HepG2 (cell line): ENCODE results near the gene MYOF. TPM values are rescaled to one million over a fixed set of nuclear protein-coding genes. Genes with fewer than 3 reads are reported as not detected.

ENCODE experiments used
- ATAC-seq: fragments of 200-7000 bp; cut with Tn5 transposase; 3 replicates; pipeline ENCODE4 v1.9.1; 2020; ENCODE audit warnings: mild to moderate bottlenecking, moderate library complexity
- BruUV-seq: library from RNA; stranded (reverse); fragments of 400-500 nt; replicated peaks from 2 replicates; lab custom pipeline; 2021; lab: Mats Ljungman, UMichigan
- CTCF ChIA-PET: fragments of 300-600 bp; formaldehyde crosslinking; extraction: SDS; loops from one replicate; lab custom pipeline; 2021; ENCODE audit warnings: low total read pairs, inconsistent platforms, low intra/inter-chr PET ratio; lab: Yijun Ruan, JAX
- POLR2A ChIA-PET: fragments of 350-600 bp; sonication (Branson Sonifier 250); formaldehyde crosslinking; loops from one replicate; lab custom pipeline; 2020; ENCODE audit warnings: antibody characterized with exemption, inconsistent platforms; lab: Yijun Ruan, JAX
- DNase-seq: peaks from one replicate; pipeline ENCODE4 v3.0.0-alpha.2; 2015; ENCODE audit warnings: low spot score
- FAIRE-seq: peaks from 3 replicates; lab custom pipeline; 2011; peaks lifted over from hg19 to GRCh38; lab: Jason Lieb, UNC
- H2AFZ ChIP-seq: one replicate; pipeline ENCODE4 v1.6.1; 2011; ENCODE audit warnings: low read length, inconsistent platforms
- H3K27ac ChIP-seq: fragments of 300-600 bp; 3 replicates; pipeline ENCODE4 v1.8.0; 2011; ENCODE audit warnings: mixed run types, mild to moderate bottlenecking, mixed read lengths, low read length, inconsistent platforms; ENCODE audit not compliant: insufficient read depth; ENCODE audit errors: extremely low read length
- H3K27me3 ChIP-seq, 2 experiments: fragments of 200-600 bp in 1 of 2; 2 replicates in 1 of 2; 3 replicates in 1 of 2; pipeline versions ENCODE4 v1.6.0 to v1.8.0; 2011; ENCODE audit warnings: low read length in 2 of 2, mild to moderate bottlenecking in 2 of 2, moderate library complexity in 2 of 2, inconsistent platforms in 1 of 2; ENCODE audit not compliant: insufficient read depth in 2 of 2, control insufficient read depth in 1 of 2
- H3K36me3 ChIP-seq, 2 experiments: fragments of 200-600 bp in 1 of 2; replicated peaks in 1 of 2; 2 replicates in 1 of 2; 3 replicates in 1 of 2; pipeline versions ENCODE4 v1.5.1 to v1.8.0; 2011; ENCODE audit warnings: low read length in 2 of 2, inconsistent platforms in 1 of 2; ENCODE audit not compliant: insufficient read depth in 2 of 2, control insufficient read depth in 1 of 2
- H3K4me1 ChIP-seq: 2 replicates; pipeline ENCODE4 v1.5.1; 2012; ENCODE audit warnings: low read length, inconsistent platforms; ENCODE audit not compliant: insufficient read depth
- H3K4me2 ChIP-seq: 2 replicates; pipeline ENCODE4 v1.6.0; 2011; ENCODE audit warnings: low read depth, low read length, inconsistent platforms
- H3K4me3 ChIP-seq, 3 experiments: fragments of 200-600 bp in 1 of 3; sonication (generic), shearing (Covaris generic) in 1 of 3; replicated peaks in 1 of 3; 2 replicates each; pipeline ENCODE4 v1.5.1; 2011 to 2016; ENCODE audit warnings: low read length in 3 of 3, inconsistent platforms in 2 of 3, low read depth in 2 of 3, mild to moderate bottlenecking in 2 of 3, control low read depth in 1 of 3, mixed read lengths in 1 of 3; ENCODE audit not compliant: insufficient read depth in 1 of 3
- H3K79me2 ChIP-seq: one replicate; pipeline ENCODE4 v1.6.1; 2011; ENCODE audit warnings: low read length, inconsistent platforms; ENCODE audit not compliant: insufficient read depth
- H3K9ac ChIP-seq: 2 replicates; pipeline ENCODE4 v1.6.0; 2011; ENCODE audit warnings: mild to moderate bottlenecking, low read depth, low read length, inconsistent platforms; ENCODE audit not compliant: insufficient read depth
- H3K9me3 ChIP-seq: 2 replicates; pipeline ENCODE4 v1.5.1; 2012; ENCODE audit warnings: mild to moderate bottlenecking, low read length
- H4K20me1 ChIP-seq: 2 replicates; pipeline ENCODE4 v1.6.0; 2011; ENCODE audit warnings: inconsistent platforms, mild to moderate bottlenecking, low read length, moderate library complexity; ENCODE audit not compliant: insufficient read depth
- CEBPB ChIP-seq: IDR thresholded peaks from 2 replicates; pipeline ENCODE4 v1.6.1; 2011; ENCODE audit warnings: low read depth, low read length, improper control_type of control experiment, borderline replicate concordance
- KDM3A ChIP-seq: IDR thresholded peaks from 2 replicates; pipeline ENCODE4 v1.6.1; 2018; ENCODE audit warnings: low read depth, missing compliant biosample characterization
- MEIS2 ChIP-seq: sonication (generic); formaldehyde crosslinking; IDR thresholded peaks from 2 replicates; pipeline ENCODE4 v1.9.0; 2021; ENCODE audit warnings: mild to moderate bottlenecking, missing genetic modification reagents
- SALL2 ChIP-seq: sonication (generic); formaldehyde crosslinking; IDR thresholded peaks from 2 replicates; pipeline ENCODE4 v1.8.1; 2023; ENCODE audit warnings: mild to moderate bottlenecking, missing genetic modification reagents, inconsistent platforms
- UBTF ChIP-seq: sonication (generic); formaldehyde crosslinking; IDR thresholded peaks from 2 replicates; pipeline ENCODE4 v1.4.0; 2020; ENCODE audit warnings: mild to moderate bottlenecking, missing genetic modification reagents
- USF2 ChIP-seq, 2 experiments: sonication (generic) in 1 of 2; formaldehyde crosslinking in 1 of 2; IDR thresholded peaks; 2 replicates each; pipeline versions ENCODE4 v1.5.1 to v1.6.1; 2011 to 2020; ENCODE audit warnings: borderline replicate concordance in 1 of 2, low read depth in 1 of 2, low read length in 1 of 2, mild to moderate bottlenecking in 1 of 2, missing genetic modification reagents in 1 of 2, moderate library complexity in 1 of 2
- ZNF317 ChIP-seq: sonication (generic); formaldehyde crosslinking; IDR thresholded peaks from 2 replicates; pipeline ENCODE4 v1.5.0; 2020; ENCODE audit warnings: mild to moderate bottlenecking, missing genetic modification reagents
- ZNF326 ChIP-seq: sonication (generic); formaldehyde crosslinking; IDR thresholded peaks from 2 replicates; pipeline ENCODE4 v1.4.0; 2020; ENCODE audit warnings: missing genetic modification reagents, borderline replicate concordance
- ZNF329 ChIP-seq: sonication (generic); formaldehyde crosslinking; IDR thresholded peaks from 2 replicates; pipeline ENCODE4 v1.9.0; 2021; ENCODE audit warnings: low read depth, mild to moderate bottlenecking, missing genetic modification reagents
- ZNF646 ChIP-seq: sonication (generic); formaldehyde crosslinking; IDR thresholded peaks from 2 replicates; pipeline ENCODE4 v1.9.0; 2021; ENCODE audit warnings: mild to moderate bottlenecking, missing genetic modification reagents
- WGBS: methylation state at CpG from one replicate; pipeline ENCODE4 v1.1.6; 2017; ENCODE audit warnings: low lambda C conversion rate; 5-methylcytosine and 5-hydroxymethylcytosine counted together
- in situ Hi-C: cut with HindIII; loops from 2 replicates; pipeline ENCODE4 v1.10.0; 2017; ENCODE audit warnings: low pct_unique_long_range_greater_than_20kb; ENCODE audit not compliant: extremely low pct_ligation_motif_present
- intact Hi-C: fragments of 100-400 bp; cut with micrococcal nuclease; formaldehyde crosslinking; loops from one replicate; pipeline ENCODE4 v1.10.0; 2022; ENCODE audit not compliant: unreplicated experiment
- polyA plus RNA-seq, 8 experiments: library from polyadenylated mRNA; depleted of rRNA in 3 of 8; stranded (reverse) in 7 of 8; unstranded in 1 of 8; fragments of >200 nt; fragmentation: Illumina TruSeq in 4 of 8; extraction: Trizol in 4 of 8; gene quantifications; 2 replicates each; pipeline versions ENCODE4 v1.2.1 to v1.2.3, GENCODE V29; 2011 to 2016; ENCODE audit warnings: low read depth in 4 of 8, missing spikeins in 1 of 8, mixed read lengths in 1 of 8; ENCODE audit not compliant: insufficient read depth in 1 of 8
- total RNA-seq, 5 experiments: library from RNA; depleted of rRNA; stranded (reverse); fragments of >200 nt; fragmentation: Illumina TruSeq; extraction: Trizol; gene quantifications; 2 replicates each; pipeline ENCODE4 v1.2.3, GENCODE V29; 2016; ENCODE audit warnings: low read depth in 1 of 5

MYOF gene
- total and polyA plus RNA-seq, 2 of the 13 experiments (the other 11 are each of a cell fraction or from before 2014, with no cell fraction given): 0.18 to 0.42 TPM

GRCh38 chr10:93346108-93346507 is 136.0 kb downstream of the MYOF start (continued):
- no peak for TF ChIP-seq SALL2

- no peaks in the 10 kb centered on the region for H3K27me3 ChIP-seq
- no peak overlapping the region for H3K9ac ChIP-seq
- H3K4me1 ChIP-seq: no peaks in the 10 kb centered on the region
- H2AFZ ChIP-seq: no peak overlapping the region
- H3K4me2 ChIP-seq: no peak overlapping the region
- POLR2A ChIA-PET: no interaction called here
- FAIRE-seq (no peak), ATAC-seq (no peak), DNase-seq (no peak)
- no peaks in the 10 kb centered on the region for H3K36me3 ChIP-seq
- H3K79me2 ChIP-seq: no peaks in the 10 kb centered on the region
- no peak overlapping the region for H3K27ac ChIP-seq
- no peak overlapping the region for H3K4me3 ChIP-seq
- no peaks in the 10 kb centered on the region for H3K9me3 ChIP-seq
- intact Hi-C loops: no loop called here
- BruUV-seq: no TSS peak
- 35% methylated on average over 3 of the region's 3 CpGs for WGBS
- no peaks in the 10 kb centered on the region for H4K20me1 ChIP-seq
- CTCF ChIA-PET: no interaction called here
- in situ Hi-C loops: no loop called here
- TF ChIP-seq ZNF317 (CRISPR knock-in tag) (no peak), ZNF326 (CRISPR knock-in tag) (no peak), KDM3A (CRISPR knock-in tag) (no peak), USF2 (IDR thresholded peaks at IDR 0.05; ENCODE audit: low read depth, low read length) (no peak), USF2 (CRISPR knock-in tag; IDR thresholded peaks at IDR 0.05; ENCODE audit: borderline replicate concordance) (no peak), ZNF329 (no peak), UBTF (CRISPR knock-in tag) (no peak), CEBPB (no peak), MEIS2 (CRISPR knock-in tag) (no peak), ZNF646 (no peak)
Measured at GRCh38 chr10:93344691-93345090, 137.4 kb downstream of the MYOF start.
